ENCODE measurements around the gene GRM8.

The GRM8 gene

DNA sequence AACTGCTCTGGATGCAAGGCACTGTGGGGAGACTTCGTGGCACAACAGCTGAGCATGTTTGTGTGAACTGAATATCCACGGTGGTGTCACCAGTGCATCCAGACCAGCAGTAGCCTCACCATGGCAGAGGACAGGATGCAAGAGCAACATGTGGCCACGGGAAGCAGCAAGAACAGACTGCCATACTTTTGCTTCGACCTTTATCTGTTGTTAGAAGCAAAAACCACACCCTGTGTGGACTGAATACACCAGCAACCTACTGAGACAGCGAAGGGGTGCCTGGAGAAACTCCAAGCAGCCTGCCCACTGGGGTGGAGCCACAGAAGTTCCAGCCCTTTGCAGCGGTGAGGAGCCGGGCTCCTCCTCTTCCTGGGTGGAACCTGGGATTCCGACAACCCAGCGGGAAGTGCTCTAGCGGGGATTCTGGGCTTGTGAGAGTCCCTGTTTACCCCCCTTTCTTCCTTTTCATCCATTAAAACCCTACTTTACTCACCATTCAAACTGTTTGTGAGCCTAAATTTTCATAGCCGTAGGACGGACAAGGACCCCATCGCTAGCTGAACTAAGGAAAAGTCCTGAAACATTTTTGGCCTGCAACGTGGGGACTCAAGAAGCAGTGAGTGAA is 584.9 kb downstream of the GRM8 start:
- ChIA-PET CTCF (interaction anchor here (0.7 kb wide), 2 partner anchors 21 to 110 kb away, joined by 3 to 5 read pairs; no protein-coding TSS in a partner anchor), POLR2A (no interaction called here)
- H3K4me1 ChIP-seq (ENCODE audit: control insufficient read depth, insufficient read depth, low read length), result no peaks in the 10 kb centered on the region
- no peaks in the 10 kb centered on the region for H3K36me3 ChIP-seq (ENCODE audit: control insufficient read depth in 2 of 2, insufficient read depth in 1 of 2, low read length in 2 of 2)
- TF ChIP-seq, protein P1, sequence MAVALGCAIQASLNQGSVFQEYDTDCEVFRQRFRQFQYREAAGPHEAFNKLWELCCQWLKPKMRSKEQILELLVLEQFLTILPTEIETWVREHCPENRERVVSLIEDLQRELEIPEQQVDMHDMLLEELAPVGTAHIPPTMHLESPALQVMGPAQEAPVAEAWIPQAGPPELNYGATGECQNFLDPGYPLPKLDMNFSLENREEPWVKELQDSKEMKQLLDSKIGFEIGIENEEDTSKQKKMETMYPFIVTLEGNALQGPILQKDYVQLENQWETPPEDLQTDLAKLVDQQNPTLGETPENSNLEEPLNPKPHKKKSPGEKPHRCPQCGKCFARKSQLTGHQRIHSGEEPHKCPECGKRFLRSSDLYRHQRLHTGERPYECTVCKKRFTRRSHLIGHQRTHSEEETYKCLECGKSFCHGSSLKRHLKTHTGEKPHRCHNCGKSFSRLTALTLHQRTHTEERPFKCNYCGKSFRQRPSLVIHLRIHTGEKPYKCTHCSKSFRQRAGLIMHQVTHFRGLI (tag by site-specific recombination; IDR thresholded peaks at IDR 0.05), result no peak
- TF ChIP-seq SCRT2 (tag by site-specific recombination; IDR thresholded peaks at IDR 0.05), result peak; percentile 43; the same call in 1 of the 2 replicates
- peak; percentile 18; the same call in 1 of the 2 replicates for TF ChIP-seq SP2 (tag by site-specific recombination; IDR thresholded peaks at IDR 0.05)
- TF ChIP-seq ZNF121 (tag by site-specific recombination; IDR thresholded peaks at IDR 0.05), result no peak
- H3K27ac ChIP-seq (ENCODE audit: extremely low read depth, low read depth, low read length), result no peak overlapping the region
- H3K9me3 ChIP-seq (ENCODE audit: control insufficient read depth, insufficient read depth, low read depth, low read length), result no peaks in the 10 kb centered on the region
- H3K4me3 ChIP-seq (ENCODE audit: low read depth, low read length), result no peak overlapping the region

DNA sequence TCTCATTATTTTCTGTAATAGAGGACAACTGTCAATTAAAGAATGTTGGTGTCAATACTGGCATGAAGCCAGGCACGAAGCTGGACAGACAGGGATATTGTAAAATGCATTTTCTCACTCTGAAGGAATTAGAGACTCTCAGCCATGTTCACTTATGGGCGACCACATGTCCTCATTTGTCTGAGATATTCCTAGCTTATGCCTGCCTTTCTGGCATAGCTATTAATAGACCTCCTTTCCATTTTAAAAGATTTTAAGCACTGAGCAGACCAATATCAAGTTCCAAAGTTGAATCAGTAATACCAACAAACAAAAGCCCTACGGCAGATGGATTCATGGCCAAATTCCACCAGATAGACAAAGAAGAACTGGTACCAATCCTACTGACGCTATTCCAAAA is 589.9 kb downstream of the GRM8 start:
- CTCF ChIA-PET, result no interaction called here
- no peak overlapping the region for H3K4me3 ChIP-seq (ENCODE audit: low read depth, low read length)
- no peak overlapping the region for H3K27ac ChIP-seq (ENCODE audit: extremely low read depth, low read depth, low read length)
- no peaks in the 10 kb centered on the region for H3K36me3 ChIP-seq (ENCODE audit: control insufficient read depth in 2 of 2, insufficient read depth in 1 of 2, low read length in 2 of 2)
- TF ChIP-seq KLF16 (tag by site-specific recombination; IDR thresholded peaks at IDR 0.05) (no peak), ZNF837 (tag by site-specific recombination; IDR thresholded peaks at IDR 0.05) (no peak), FEZF1 (tag by site-specific recombination; IDR thresholded peaks at IDR 0.05) (no peak), KLF8 (tag by site-specific recombination; IDR thresholded peaks at IDR 0.05) (no peak), HOXC10 (CRISPR knock-in tag; IDR thresholded peaks at IDR 0.05) (no peak), ZNF501 (tag by site-specific recombination; IDR thresholded peaks at IDR 0.05) (no peak), ZNF266 (tag by site-specific recombination; IDR thresholded peaks at IDR 0.05; ENCODE audit: low read depth) (no peak), ZFP41 (tag by site-specific recombination; IDR thresholded peaks at IDR 0.05; ENCODE audit: borderline replicate concordance) (no peak), GLIS2 (tag by site-specific recombination; IDR thresholded peaks at IDR 0.05) (no peak), TCF7L2 (IDR thresholded peaks at IDR 0.05; ENCODE audit: borderline replicate concordance, low read depth, low read length) (no peak), ZNF560 (tag by site-specific recombination; IDR thresholded peaks at IDR 0.05; ENCODE audit: borderline replicate concordance) (no peak), SALL2 (tag by site-specific recombination; IDR thresholded peaks at IDR 0.05; ENCODE audit: borderline replicate concordance) (no peak), SP3 (tag by site-specific recombination; IDR thresholded peaks at IDR 0.05) (no peak), ZSCAN30 (tag by site-specific recombination; IDR thresholded peaks at IDR 0.05) (no peak)
- TF ChIP-seq, protein P2, sequence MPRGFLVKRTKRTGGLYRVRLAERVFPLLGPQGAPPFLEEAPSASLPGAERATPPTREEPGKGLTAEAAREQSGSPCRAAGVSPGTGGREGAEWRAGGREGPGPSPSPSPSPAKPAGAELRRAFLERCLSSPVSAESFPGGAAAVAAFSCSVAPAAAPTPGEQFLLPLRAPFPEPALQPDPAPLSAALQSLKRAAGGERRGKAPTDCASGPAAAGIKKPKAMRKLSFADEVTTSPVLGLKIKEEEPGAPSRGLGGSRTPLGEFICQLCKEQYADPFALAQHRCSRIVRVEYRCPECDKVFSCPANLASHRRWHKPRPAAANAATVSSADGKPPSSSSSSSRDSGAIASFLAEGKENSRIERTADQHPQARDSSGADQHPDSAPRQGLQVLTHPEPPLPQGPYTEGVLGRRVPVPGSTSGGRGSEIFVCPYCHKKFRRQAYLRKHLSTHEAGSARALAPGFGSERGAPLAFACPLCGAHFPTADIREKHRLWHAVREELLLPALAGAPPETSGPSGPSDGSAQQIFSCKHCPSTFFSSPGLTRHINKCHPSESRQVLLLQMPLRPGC (tag by site-specific recombination; IDR thresholded peaks at IDR 0.05), result no peak
- H3K4me1 ChIP-seq (ENCODE audit: control insufficient read depth, insufficient read depth, low read length), result no peaks in the 10 kb centered on the region
- POLR2A ChIA-PET, result no interaction called here
- no peaks in the 10 kb centered on the region for H3K9me3 ChIP-seq (ENCODE audit: control insufficient read depth, insufficient read depth, low read depth, low read length)

DNA sequence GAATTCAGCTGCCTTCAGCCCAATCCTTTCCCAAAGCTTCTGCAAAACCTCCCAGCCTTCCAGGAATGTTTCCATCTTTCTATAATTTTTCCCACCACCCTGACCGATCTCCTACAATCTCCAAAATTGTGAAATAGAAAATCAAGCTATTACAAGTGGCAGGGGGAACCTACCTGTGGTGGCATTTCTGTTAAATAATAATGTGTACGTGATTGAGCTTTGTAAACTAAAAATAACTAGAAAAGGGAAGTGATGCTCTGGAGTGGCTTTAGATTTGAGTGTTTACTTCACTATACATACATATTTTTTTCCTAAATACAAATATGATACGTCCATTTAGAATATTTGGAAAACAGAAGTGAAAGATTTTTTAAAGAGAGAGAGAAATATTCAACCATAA is 593.6 kb downstream of the GRM8 start:
- Histone ChIP-seq H3K27ac (ENCODE audit: extremely low read depth, low read depth, low read length) (no peak overlapping the region), H3K4me1 (ENCODE audit: control insufficient read depth, insufficient read depth, low read length) (no peaks in the 10 kb centered on the region), H3K9me3 (ENCODE audit: control insufficient read depth, insufficient read depth, low read depth, low read length) (no peaks in the 10 kb centered on the region), H3K36me3 (ENCODE audit: control insufficient read depth in 2 of 2, insufficient read depth in 1 of 2, low read length in 2 of 2) (no peaks in the 10 kb centered on the region), H3K4me3 (ENCODE audit: low read depth, low read length) (no peak overlapping the region)
- CTCF ChIA-PET, result interaction anchor here (0.6 kb wide), 1 partner anchor 440 kb away, joined by 4 read pairs; no protein-coding TSS in a partner anchor
- POLR2A ChIA-PET, result no interaction called here
- no peak for TF ChIP-seq ZNF324 (tag by site-specific recombination; IDR thresholded peaks at IDR 0.05)
- TF ChIP-seq ZNF654 (tag by site-specific recombination; IDR thresholded peaks at IDR 0.05; ENCODE audit: low read depth), result no peak
- no peak for TF ChIP-seq ZNF792 (tag by site-specific recombination; IDR thresholded peaks at IDR 0.05)
- no peak for TF ChIP-seq EGR2 (tag by site-specific recombination; IDR thresholded peaks at IDR 0.05; ENCODE audit: low read depth)
- no peak for TF ChIP-seq ZNF529 (tag by site-specific recombination; IDR thresholded peaks at IDR 0.05; ENCODE audit: insufficient replicate concordance)
- no peak for TF ChIP-seq ZNF146 (tag by site-specific recombination; IDR thresholded peaks at IDR 0.05)
- TF ChIP-seq ZNF404 (tag by site-specific recombination; IDR thresholded peaks at IDR 0.05), result no peak
- no peak for TF ChIP-seq ZBTB48 (tag by site-specific recombination; IDR thresholded peaks at IDR 0.05)
- TF ChIP-seq, protein P1 (tag by site-specific recombination; IDR thresholded peaks at IDR 0.05), result no peak
- no peak for TF ChIP-seq MZF1 (tag by site-specific recombination; IDR thresholded peaks at IDR 0.05; ENCODE audit: borderline replicate concordance)
- no peak for TF ChIP-seq ZNF561 (tag by site-specific recombination; IDR thresholded peaks at IDR 0.05; ENCODE audit: borderline replicate concordance)
- TF ChIP-seq ZNF155 (tag by site-specific recombination; IDR thresholded peaks at IDR 0.05), result no peak
